CMK (cell line): ENCODE results near the gene KRTAP20-2.

Source experiments
- DNase-seq: peaks from one replicate; pipeline ENCODE4 v3.0.0-alpha.2; 2010; ENCODE audit warnings: low read depth

KRTAP20-2 gene

DNA sequence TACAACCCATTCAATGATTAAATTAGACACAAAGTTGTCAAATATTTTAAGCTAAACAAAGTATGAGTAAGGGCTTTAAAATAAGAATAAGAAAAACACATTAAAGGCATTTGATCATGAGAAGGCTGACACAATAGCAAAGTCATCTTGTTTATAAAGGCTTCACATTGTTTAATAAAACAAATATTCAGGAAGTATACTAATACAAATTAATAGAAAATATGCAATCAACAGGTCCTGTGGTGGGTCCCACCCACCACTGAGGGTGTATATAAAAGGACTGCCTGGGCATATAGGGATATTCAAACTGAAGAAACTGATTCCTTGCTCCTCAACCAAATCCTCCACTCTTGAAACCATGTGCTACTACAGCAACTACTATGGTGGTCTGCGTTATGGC is at the start of gene KRTAP20-2:
KRTAP20-2 (plus strand) TSS at position 301 of the 400 bp plus-strand sequence; CDS start at position 359, 58 bp downstream.
- no peak for DNase-seq

DNA sequence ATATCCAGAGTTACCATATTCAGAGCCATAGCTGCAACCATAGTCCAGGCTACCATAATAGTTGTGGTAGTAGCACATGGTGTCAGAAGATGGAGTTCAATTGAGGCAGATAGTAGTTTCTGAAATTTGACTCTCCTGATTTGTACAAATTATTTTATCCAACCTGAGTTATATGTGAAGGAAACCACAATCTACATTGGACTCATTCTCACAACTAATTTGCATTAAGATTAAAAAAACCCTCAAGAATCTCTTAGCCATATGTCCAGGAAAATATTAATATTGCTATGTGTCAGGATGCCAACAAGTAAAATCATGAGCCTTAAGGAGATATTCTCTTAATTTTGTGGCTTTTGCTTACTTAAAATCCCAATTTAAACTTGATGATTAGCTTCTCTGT is 44.7 kb upstream of the KRTAP20-2 start, which contains the start of gene KRTAP22-2:
KRTAP22-2 (minus strand) TSS at position 101 of the 400 bp plus-strand sequence.
- DNase-seq = no peak

DNA sequence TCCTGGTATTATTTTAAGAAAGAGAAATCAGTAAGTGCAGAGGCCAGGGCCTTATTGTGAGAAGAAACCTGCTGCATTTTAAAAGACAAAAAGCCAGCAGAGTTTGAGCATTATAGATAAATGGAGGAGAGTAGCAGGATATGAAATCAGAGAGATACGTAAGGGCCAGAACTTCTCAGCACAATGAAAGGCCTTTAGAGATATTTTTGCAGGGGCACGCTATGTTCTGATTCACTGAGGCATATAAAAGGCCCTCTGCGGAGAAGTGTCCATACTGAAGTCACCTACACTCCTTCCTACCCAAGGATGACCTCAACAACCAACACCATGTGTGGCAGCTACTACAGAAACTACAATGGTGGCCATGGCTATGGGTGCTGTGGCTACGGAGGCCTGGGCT is 42.9 kb upstream of the KRTAP20-2 start, which contains the start of gene KRTAP6-3:
KRTAP6-3 (plus strand) TSS at position 301 of the 400 bp plus-strand sequence; CDS start at position 307, 6 bp downstream.
- DNase-seq = no peak

DNA sequence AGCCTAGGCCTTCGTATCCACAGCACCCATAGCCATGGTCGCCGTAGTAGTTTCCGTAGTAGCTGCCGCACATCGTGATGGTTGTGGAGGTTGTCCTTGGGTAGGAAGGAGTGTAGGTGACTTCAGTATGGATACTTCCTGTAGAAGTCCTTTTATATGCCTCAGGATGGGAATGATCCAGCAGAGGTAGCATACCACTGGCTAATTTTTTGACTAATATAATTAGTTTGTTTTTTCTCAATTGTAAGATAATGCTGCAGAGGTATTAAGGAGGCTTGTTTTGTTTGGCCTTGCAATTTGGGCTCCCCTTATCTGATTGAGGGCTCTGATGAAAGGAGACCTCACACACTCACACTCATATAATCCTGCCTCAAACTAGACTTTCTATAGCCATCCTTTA is 36.2 kb upstream of the KRTAP20-2 start, which contains the start of gene KRTAP6-2:
KRTAP6-2 (minus strand) TSS at position 101 of the 400 bp plus-strand sequence; CDS start at position 73, 28 bp downstream.
- DNase-seq = no peak

DNA sequence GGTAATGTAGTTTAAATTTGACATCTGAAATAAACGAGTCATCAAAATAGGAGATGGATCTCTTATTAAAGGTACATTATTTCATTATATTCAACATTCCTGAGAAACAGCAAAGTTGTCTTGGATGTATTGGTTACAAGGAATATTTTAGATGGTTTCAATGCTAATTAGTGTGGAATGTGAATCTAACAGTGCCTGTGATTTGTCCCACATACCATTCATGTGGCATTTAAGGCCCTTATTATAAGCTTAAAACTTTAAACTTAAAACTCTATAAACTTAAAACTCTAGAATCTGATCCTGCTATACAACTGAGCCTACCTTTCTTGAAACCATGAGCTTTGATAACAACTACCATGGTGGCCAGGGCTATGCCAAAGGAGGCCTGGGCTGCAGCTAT is 34.2 kb upstream of the KRTAP20-2 start, which contains the start of gene KRTAP22-1:
KRTAP22-1 (plus strand) TSS at position 301 of the 400 bp plus-strand sequence.
- DNase-seq = no peak

DNA sequence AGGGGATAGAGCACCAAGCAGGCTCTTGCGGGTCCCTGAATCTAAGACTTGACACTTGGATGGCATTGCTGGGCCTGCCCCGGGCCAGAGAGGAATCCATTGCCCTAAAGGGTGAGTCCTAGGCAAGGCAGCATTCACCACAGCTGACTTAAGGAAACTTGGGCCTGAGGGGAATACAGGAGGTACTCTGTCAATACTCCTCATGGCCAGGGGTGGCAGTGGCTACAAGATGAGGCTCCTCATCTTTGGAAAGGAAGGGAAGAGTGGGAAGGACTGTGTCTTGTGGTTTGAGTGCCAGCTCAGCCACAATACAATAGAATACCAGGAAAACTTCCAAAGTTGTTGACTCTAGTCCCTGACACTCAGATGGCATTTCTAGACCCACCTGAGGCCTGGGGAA is 29.0 kb upstream of the KRTAP20-2 start:
- no peak for DNase-seq

DNA sequence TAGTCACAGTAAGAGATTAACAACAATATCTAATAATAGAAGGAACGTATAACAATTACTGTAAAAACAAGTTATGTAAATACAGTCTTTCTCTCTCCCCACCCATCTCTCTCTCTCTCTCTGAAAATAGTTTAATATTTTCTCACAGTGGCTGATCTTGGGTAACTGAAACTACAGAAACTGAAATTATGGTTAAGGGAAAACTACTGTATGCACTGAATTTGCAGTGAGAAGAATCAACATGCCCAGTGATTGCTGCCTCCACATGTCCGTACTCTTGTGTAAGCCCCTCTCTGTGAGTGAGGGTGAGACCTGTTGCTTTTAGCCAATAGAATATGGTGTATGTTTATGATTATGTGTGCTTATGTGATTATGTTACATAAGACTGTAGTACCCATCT is 22.9 kb upstream of the KRTAP20-2 start:
- DNase-seq = no peak

DNA sequence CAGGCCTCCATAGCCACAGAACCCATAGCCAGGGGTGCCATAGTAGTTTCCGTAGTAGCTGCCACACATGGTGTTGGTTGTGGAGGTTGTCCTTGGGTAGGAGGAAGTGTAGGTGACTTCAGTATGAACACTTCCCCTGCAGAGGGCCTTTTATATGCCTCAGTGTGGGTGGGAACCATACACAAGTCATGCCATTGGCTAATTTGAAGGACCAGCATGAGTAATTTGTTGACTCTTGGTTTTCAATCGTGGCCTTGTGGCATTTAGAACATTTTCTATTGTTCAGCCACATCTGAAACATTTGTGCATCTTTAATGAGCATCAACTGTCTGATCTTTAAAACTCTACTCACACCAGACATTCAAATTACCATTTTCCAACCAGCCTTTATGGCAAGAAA is 21.2 kb upstream of the KRTAP20-2 start, which contains the start of gene KRTAP6-1:
KRTAP6-1 (minus strand) TSS at position 95 of the 400 bp plus-strand sequence; CDS start at position 69, 26 bp downstream.
- DNase-seq = no peak

DNA sequence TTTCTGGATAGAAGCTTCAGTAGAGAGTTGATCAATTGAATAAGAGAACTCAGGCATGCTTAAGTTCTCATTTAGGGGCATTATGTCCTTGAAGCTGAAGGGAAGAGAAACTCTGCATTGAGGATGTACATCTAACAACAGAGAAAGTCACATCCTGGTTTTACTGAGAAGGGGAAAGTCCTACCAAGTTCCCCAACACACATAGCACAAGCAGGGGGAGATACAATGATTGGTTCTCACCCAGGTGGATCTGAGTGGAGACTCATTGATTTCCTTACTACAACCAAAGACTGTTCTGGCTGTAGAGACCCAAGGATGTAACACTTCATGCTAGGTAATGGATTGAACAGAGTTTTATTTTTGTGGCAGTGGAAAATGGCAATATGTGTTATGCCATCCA is 19.8 kb upstream of the KRTAP20-2 start:
- no peak for DNase-seq

DNA sequence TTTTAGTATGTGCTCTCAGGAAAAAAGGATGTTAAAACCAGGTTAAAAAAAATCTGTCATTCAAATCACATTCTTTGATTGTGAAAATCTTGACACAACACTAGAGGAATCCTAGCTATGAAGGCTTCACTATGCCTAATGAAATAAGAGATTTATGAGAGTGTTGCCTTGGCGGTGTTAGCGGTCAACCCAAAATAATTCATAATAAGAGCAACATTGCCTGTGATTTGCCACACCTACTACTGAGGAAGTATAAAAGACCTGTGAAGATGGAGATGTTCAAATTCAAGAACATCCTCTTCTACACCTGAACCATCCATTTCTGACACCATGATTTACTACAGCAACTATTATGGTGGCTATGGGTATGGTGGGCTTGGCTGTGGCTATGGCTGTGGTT is 18.9 kb upstream of the KRTAP20-2 start, which contains the start of gene KRTAP20-1:
KRTAP20-1 (plus strand) TSS at position 301 of the 400 bp plus-strand sequence; CDS start at position 331, 30 bp downstream.
- no peak for DNase-seq

DNA sequence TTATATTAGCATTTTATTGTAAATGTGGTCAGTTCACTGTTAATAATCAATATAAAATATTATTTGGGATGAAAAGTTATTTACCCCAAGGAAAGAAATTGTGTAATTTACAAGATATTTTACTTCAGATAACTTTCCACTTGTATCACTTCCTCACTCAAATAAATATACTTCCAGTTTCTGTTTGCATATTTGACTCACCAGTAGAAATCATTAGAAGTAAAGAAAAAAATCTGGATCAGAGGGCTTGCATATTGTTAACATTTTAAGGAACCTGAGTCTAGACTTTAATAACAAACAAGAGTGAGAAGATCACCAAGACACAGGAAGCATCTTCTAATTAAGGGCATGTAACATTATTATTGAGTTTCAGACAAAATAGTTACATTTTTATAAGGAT is 14.9 kb upstream of the KRTAP20-2 start:
- DNase-seq = no peak

DNA sequence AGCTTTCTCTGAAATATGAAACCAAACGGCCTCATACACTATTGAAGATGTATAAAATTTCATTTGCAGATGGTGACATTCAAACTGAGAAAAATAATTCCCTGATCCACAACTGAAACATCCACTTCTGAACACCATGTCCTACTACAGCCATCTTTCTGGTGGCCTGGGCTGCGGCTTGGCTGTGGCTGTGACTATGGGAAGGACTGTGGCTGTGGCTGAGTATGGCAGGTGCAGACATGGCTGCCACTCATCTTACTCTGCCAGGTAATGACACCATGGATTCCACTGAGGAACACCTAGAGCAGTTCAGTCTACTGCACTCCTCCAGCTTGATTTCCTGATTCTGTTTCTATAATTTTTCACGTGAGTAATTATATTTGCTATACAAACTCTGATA is 14.5 kb upstream of the KRTAP20-2 start, which contains the start of gene KRTAP20-4:
KRTAP20-4 (plus strand) TSS at position 106 of the 400 bp plus-strand sequence.
- no peak for DNase-seq

DNA sequence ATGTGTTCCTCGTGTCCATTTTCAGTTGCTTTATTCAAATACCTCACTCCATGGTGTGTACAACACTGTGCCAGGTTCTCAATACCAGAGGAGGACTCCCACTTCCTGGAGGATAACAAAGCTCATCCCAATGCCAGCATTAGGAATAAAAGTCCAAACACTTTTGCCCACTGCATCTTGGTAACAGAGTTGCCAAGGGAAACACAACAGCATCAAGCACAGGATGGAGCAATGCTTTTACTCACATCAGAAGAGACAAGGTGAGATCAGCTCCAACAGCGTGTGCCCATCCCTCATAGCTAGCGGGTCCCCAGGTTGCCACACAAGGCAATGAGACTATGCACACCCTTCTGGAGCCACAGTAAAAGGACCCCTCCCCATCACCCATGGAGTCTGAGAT is 11.6 kb upstream of the KRTAP20-2 start:
- DNase-seq = no peak

DNA sequence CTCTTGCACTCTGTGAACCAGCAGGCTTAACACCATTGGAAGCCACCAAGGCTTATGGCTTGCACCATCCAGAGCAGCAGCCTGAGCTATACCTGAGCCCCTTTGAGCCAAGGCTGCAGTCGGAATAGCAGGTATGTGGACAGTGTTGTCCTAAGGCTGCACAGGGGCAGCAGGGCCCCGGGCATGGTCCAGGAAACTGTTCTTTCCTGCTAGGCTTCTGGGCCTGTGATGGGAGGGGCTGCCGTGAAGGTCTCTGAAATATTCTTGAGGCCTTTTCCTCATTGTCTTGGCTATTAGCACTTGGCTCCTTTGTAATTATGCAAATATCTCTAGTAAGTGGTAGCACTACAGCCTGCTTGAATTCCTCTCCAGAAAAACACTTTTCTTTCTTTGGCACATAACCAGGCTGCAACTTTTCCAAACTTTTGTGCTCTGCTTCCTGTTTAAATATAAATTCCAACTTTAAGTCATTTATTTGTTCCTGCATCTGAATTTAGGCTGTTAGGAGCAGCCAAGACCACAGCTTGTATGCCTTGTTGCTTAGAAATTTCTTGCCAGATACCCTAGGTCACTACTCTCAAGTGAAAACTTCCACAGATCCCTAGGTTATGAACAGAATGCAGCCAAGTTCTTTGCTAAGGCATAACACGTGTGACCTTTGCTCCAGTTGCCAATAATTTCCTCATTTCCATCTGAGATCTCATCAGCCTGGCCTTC is 9.4 kb upstream of the KRTAP20-2 start:
- DNase-seq = no peak

DNA sequence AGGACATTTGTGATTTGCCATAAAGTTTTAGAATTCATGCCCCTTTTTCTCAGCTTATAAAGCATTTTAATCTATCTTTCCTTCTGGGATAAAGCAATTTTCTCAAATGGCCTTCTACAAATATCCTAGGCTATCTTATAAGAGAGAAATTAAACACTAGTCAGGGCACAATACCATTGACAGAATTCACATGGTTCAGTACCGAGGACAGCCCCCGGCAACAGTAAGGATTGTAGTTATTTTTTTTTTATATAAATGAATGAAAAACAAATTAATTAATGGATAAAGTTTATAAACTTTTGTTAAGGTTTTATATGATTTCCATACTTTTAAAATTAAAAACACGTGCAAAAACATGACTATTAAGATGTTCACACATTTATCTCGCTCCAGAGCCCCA is 6.9 kb upstream of the KRTAP20-2 start:
- DNase-seq = no peak

DNA sequence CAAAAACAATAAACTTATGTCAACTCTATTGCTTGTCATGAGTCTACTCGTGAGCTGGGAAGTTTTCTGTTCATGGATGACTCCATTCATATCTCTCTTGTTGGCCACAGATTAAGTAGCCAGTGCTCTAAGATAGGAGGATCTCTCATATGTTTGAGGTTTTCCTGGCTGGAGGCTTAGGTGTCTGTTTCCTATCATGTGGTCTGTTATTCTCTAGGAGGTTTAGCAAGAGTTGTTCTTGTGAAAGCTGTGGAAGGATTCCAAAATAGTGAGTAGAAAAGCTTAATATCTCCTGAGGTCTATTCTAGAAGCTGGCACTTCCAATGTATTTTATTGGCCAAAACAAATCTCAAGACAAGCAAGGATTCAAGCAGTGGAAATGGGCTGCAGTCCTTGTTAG is 5.8 kb upstream of the KRTAP20-2 start:
- no peak for DNase-seq

DNA sequence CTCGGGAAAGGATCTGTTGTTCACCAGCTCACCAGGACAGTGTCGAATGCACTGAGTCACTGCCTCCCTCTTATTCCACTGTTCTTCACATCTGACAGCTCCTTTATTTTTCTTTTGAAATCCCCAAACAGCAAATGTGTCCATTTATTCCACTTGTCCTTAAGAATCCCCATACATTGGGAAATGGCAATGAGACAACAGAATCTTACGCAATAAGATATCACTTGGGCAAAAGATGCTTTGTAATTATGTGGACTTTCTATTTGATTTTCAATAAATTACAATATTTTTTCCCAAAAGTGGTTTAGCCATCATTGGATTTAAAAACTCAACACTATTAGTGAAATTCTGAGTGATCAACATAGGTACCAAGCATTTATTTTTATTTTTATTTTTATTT is 3.7 kb downstream of the KRTAP20-2 start:
- DNase-seq = no peak

DNA sequence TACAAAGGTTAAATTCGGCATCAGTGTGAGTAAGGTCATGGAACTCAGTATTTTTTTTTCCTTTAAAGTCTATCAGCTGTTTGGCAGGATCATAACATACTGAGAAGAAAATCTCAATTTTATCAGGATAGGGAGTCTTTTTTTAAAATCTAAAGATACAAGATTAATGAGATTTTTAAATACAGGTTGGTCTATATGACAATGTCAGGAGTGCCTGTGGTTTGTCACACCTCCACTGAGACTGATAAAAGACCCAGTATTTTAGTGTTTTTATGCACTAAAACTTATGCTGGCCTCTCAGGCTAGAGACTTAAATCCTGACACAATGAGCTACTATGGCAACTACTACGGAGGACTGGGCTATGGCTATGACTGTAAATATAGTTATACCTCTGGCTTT is 7.6 kb downstream of the KRTAP20-2 start, which contains the start of gene KRTAP20-3:
KRTAP20-3 (plus strand) TSS at position 301 of the 400 bp plus-strand sequence.
- DNase-seq = no peak

DNA sequence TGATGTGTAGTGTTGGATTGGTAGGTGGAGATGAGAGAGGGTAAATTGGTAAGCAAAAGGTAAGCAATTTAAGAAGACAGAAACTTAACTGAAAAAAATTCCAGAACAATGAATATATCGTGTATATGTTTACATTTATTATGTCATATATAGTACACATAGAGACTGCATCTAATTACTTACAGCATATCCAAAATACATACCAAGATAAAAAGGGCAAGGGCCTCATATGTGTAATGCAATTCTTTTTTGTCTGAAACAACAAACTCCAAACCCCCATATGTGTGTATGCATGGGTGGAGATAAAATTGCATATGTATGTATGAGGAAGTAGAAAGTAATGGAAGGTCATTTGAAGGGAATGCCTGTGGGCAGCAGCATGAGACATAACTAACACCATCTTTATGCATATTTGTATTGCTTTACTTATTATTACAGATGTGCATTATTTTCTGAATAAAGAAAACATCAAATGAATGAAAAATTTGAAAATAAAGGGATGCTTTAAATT is 12.0 kb downstream of the KRTAP20-2 start:
- no peak for DNase-seq

DNA sequence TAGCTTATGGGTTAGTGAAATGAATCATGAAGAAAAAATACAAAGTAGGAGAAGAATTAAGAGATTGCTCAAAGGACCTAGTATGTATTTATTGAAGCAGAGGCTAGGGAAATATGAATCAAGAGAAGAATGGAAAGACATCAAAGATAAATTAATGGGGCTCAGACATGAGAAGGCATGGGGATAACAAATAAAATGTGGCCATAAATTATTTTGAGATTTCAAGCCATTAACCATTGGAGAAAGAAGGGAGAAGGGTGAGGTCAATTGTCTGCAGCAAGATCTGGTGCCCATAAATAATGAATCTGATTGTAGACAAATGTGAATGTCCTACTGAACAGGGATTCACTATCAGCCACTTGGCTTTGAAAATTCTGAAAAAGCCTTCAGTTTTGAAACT is 17.9 kb downstream of the KRTAP20-2 start:
- DNase-seq = no peak

DNA sequence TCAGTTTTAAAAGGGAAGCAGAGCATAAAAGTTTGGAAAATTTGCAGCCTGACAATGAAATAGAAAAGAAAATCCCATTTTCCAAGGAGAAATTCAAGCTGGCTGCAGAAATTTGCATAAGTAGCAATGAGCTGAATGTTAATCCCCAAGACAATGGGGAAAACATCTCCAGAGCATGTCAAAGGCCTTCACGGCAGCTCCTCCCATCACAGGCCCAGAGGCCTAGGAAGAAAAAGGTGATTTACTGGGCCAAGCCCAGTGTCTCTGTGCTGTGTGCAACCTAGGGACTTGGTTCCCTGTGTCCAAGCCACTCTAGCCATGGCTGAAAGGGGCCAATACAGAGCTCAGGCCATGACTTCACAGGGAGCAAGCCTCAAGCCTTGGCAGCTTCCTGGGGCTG is 33.8 kb downstream of the KRTAP20-2 start:
- no peak for DNase-seq

DNA sequence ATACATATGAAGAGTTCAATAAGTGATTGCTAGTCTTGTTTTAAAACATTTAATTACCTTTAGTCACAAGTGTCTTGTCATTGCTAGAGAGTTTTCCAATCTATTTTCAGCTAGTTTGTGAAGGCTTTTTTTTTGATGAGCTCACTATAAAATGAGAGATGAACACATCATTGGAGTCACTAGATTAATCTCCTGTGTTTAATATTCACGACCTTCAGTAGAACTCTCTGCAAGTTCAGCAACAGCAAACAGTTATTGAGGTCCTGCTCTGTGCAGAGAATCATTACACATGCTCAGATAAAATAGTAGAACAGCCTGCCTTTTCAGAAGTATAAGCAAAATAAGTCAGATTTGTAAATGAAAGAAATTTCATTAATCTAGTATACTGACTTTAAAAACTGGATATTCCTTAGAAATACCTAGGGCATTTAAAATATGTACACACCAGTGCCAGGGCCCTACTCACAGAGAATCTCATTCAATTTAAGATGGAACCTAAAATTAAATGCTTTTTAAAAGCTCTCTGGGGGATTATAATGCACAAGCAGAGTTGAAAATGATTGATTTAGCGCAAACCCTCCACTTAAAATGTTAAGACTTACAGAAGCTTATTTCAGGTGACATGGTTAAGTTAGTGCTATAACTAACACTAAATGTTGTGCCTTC is 38.1 kb downstream of the KRTAP20-2 start:
- DNase-seq = no peak
